Measurements from ENCODE around the gene SEMA6C. TPM values are rescaled to one million over a fixed set of nuclear protein-coding genes. Genes with fewer than 3 reads are reported as not detected.
"Not testable (repeated sequence)": the region's sequence is repeated elsewhere in the genome, so short reads cannot be mapped to it uniquely, and the experiment has no call there.

SEMA6C gene, protein sequence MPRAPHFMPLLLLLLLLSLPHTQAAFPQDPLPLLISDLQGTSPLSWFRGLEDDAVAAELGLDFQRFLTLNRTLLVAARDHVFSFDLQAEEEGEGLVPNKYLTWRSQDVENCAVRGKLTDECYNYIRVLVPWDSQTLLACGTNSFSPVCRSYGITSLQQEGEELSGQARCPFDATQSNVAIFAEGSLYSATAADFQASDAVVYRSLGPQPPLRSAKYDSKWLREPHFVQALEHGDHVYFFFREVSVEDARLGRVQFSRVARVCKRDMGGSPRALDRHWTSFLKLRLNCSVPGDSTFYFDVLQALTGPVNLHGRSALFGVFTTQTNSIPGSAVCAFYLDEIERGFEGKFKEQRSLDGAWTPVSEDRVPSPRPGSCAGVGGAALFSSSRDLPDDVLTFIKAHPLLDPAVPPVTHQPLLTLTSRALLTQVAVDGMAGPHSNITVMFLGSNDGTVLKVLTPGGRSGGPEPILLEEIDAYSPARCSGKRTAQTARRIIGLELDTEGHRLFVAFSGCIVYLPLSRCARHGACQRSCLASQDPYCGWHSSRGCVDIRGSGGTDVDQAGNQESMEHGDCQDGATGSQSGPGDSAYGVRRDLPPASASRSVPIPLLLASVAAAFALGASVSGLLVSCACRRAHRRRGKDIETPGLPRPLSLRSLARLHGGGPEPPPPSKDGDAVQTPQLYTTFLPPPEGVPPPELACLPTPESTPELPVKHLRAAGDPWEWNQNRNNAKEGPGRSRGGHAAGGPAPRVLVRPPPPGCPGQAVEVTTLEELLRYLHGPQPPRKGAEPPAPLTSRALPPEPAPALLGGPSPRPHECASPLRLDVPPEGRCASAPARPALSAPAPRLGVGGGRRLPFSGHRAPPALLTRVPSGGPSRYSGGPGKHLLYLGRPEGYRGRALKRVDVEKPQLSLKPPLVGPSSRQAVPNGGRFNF
- 14.9 to 15.0 TPM (median 14.9 TPM) in 3 replicates for total RNA-seq

DNA sequence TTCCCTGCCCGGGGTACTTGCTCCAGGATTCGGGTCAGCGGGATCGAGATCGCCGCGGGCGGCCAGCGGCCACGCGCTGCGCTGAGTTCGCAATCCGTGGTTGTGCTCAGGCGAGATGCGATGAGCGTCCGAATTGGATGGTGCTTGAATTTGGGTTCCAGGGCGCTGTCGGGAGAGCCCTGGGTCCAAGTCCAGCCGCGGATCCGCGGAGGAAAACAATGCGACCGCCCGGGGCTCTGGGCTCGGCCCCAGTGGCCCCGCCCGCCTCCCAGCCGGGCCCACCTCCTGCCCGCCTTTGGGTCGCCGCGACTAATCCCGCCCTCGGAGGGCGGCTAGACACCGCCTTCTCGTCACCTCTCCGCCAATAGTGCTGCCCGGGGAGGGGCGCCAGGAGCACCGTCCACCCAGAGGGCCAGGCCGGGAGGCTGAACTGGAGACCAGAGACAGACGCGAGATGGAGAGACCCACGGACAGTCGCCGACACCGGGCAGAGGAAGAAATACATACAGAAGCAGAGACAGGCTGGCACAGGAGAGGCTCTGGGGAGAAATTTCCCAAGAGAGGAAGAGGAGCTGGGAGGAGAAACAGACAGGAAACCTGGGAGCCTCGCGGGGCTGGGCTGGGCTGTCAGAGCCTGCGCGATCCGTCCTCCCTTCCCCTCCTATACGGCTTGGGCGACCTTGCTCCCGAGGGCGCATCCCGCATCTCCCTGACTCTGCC is at the start of gene SEMA6C:
SEMA6C (minus strand) TSS at position 220 of the 720 bp plus-strand sequence. CDS start 4,010 bp downstream, outside the sequence.
- Mint-ChIP-seq H3K4me1 (peaks cover 12% of the 10 kb centered on the region), H3K9me3 (no peaks in the 10 kb centered on the region), H3K27ac (peak within 1 kb of the TSS; percentile 63), H3K27me3 (ENCODE audit: low read depth) (peaks cover 27% of the 10 kb centered on the region), H3K4me3 (peak within 1 kb of the TSS; percentile 79), H3K36me3 (no peaks in the 10 kb centered on the region)
- TF ChIP-seq, protein P1, sequence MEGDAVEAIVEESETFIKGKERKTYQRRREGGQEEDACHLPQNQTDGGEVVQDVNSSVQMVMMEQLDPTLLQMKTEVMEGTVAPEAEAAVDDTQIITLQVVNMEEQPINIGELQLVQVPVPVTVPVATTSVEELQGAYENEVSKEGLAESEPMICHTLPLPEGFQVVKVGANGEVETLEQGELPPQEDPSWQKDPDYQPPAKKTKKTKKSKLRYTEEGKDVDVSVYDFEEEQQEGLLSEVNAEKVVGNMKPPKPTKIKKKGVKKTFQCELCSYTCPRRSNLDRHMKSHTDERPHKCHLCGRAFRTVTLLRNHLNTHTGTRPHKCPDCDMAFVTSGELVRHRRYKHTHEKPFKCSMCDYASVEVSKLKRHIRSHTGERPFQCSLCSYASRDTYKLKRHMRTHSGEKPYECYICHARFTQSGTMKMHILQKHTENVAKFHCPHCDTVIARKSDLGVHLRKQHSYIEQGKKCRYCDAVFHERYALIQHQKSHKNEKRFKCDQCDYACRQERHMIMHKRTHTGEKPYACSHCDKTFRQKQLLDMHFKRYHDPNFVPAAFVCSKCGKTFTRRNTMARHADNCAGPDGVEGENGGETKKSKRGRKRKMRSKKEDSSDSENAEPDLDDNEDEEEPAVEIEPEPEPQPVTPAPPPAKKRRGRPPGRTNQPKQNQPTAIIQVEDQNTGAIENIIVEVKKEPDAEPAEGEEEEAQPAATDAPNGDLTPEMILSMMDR (IDR thresholded peaks at IDR 0.05; ENCODE audit: unreplicated experiment): no peak
- DNase-seq (ENCODE audit: low spot score in 2 of 2, unreplicated experiment in 2 of 2): peak; percentile 76 to 82

DNA sequence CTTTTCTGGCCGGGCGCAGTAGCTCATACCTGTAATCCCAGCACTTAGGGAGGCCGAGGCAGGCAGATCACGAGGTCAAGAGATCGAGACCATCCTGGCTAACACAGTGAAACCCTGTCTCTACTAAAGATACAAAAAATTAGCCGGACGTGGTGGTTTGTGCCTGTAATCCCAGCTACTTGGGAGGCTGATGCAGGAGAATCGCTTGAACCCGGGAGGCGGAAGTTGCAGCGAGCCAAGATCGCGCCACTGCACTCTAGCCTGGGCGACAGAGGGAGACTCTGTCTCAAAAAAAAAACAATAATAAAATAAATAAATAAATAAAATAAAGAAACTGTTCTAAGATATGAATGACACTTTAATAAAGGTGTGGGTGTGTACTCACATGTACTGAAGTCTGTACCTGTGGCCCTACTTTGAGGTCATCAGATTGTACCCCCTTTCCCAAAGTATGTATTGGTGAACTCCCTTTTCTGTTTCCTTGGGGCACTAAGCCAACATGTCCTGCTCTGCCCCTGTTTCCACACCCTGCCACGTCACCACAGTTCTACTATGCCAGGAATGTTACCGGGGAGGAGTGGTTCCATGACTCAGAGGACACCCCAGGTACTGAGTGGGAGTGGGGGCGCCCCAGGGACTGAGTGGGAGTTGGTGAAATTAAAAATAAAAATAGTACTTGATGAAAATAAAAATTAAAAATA is 48.6 kb upstream of the SEMA6C start:
- H3K4me1 Mint-ChIP-seq: peaks cover 27% of the 10 kb centered on the region
- DNase-seq (ENCODE audit: low spot score in 2 of 2, unreplicated experiment in 2 of 2); H3K4me3 Mint-ChIP-seq; H3K9me3 Mint-ChIP-seq; H3K27me3 Mint-ChIP-seq (ENCODE audit: low read depth); H3K36me3 Mint-ChIP-seq: not testable (repeated sequence)
- peak overlapping the region; percentile 78 for H3K27ac Mint-ChIP-seq

GRCh38 chr1:151193856-151194255 is 47.4 kb upstream of the SEMA6C start:
- TF ChIP-seq, protein P1 (IDR thresholded peaks at IDR 0.05; ENCODE audit: unreplicated experiment): no peak
- Mint-ChIP-seq H3K27me3 (ENCODE audit: low read depth) (peaks cover 4% of the 10 kb centered on the region), H3K9me3 (no peaks in the 10 kb centered on the region), H3K27ac (peak overlapping the region; percentile 1), H3K4me1 (peaks cover 22% of the 10 kb centered on the region), H3K36me3 (no peaks in the 10 kb centered on the region), H3K4me3 (no peak overlapping the region)
- DNase-seq (ENCODE audit: low spot score in 2 of 2, unreplicated experiment in 2 of 2): no peak

DNA sequence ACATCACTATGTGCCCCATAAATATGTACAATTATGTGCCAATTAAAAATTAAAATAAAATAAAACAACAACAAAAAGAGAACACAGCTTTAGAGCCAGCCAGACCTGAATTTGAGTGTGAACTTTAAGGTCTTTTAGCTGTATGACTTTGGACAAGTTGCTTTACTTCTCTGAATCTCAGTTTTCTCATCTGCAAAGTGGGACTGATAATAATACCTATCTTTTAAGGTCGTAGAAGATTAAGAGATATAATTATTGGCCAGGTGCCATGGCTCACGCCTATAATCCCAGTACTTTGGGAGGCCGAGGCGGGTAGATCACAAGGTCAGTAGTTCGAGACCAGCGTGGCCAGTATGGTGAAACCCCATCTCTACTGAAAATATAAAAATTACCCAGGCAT is 46.9 kb upstream of the SEMA6C start:
- no peak overlapping the region for H3K27ac Mint-ChIP-seq
- no peaks in the 10 kb centered on the region for H3K9me3 Mint-ChIP-seq
- no peak overlapping the region for H3K4me3 Mint-ChIP-seq
- peaks cover 4% of the 10 kb centered on the region for H3K27me3 Mint-ChIP-seq (ENCODE audit: low read depth)
- H3K4me1 Mint-ChIP-seq: peaks cover 27% of the 10 kb centered on the region
- TF ChIP-seq, protein P1 (IDR thresholded peaks at IDR 0.05; ENCODE audit: unreplicated experiment): no peak
- peaks cover under 1% of the 10 kb centered on the region for H3K36me3 Mint-ChIP-seq
- no peak for DNase-seq (ENCODE audit: low spot score in 2 of 2, unreplicated experiment in 2 of 2)

DNA sequence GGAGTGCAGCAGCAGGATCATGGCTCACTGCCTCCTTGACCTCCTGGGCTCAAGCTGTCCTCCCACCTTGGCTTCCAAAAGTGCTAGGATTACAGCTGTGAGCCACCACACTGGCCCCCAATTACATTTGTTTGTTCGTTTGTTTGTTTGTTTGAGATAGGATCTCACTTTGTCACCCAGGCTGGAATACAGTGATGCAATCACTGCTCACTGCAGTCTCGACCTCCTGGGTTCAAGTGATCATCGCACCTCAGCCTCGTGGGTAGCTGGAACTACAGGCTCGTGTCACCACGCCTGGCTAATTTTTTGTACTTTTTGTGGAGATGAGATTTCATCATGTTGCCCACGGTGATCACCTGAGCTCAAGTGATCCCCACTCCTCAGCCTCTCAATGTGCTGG is 45.6 kb upstream of the SEMA6C start:
- Mint-ChIP-seq H3K27ac (no peak overlapping the region), H3K4me3 (no peak overlapping the region), H3K27me3 (ENCODE audit: low read depth) (peaks cover 4% of the 10 kb centered on the region), H3K9me3 (no peaks in the 10 kb centered on the region), H3K4me1 (peaks cover 24% of the 10 kb centered on the region), H3K36me3 (peaks cover 2% of the 10 kb centered on the region)
- TF ChIP-seq, protein P1 (IDR thresholded peaks at IDR 0.05; ENCODE audit: unreplicated experiment): no peak
- DNase-seq (ENCODE audit: low spot score in 2 of 2, unreplicated experiment in 2 of 2): no peak

Measured in mesothelial cell of epicardium (in vitro differentiated cells).